Keratinocyte (primary cell): ENCODE data around the gene B3GAT3.

Source experiments
- EZH2 ChIP-seq: IDR thresholded peaks from one replicate; pipeline ENCODE4 v1.6.1; 2012; ENCODE audit warnings: inconsistent platforms, mild to moderate bottlenecking, low read length, moderate library complexity
- TF ChIP-seq, protein P1 (sequence below), 3 experiments: IDR thresholded peaks in 1 of 3; conservative IDR thresholded peaks in 1 of 3; optimal IDR thresholded peaks in 1 of 3; 2 replicates in 2 of 3; 3 replicates in 1 of 3; pipeline versions ENCODE3 to v1.5.1; 2011; ENCODE audit warnings: low read length in 3 of 3, mild to moderate bottlenecking in 3 of 3, moderate library complexity in 2 of 3, control low read depth in 1 of 3, inconsistent platforms in 1 of 3; ENCODE audit not compliant: insufficient read depth in 2 of 3; ENCODE audit errors: extremely low read depth in 1 of 3

DNA sequence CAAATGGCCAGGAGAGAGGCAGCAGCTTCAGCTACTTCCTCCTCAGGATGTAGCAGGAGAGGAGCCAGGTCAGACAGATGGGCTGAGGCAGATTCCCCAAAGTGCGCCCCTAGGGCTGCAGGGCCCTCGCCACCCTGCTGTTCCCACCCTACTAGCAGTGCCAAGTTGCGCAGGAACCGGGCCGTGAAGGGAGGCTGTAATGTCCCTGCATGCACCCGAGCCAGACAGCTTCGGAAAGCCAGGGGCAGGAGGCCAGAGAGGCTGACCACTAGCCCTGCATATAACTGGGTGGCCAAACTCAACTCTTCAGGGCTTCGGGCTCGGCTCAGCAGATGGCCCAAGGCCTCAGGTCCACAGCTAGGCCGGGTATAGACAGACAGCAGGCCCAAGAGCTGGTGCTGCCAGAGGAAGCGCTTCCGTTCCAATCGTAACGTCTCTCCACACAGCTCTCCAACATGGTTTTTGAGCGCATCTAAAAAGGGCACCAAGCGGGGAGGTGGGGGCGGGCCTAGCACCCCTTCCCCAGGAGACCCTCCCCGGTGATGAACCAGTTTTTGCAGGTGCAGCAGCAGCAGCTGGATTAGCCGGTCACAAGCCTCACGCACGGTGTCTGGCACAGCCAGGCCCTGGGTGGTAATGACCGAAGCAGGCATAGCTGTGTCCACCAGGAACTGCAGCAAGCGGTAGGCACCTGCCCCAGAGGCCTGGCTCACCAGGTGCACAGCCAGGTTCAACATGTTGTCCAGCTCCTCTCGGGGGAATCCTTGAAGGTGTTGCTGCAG lies 26.6 kb upstream of the B3GAT3 start:
- no peak for TF ChIP-seq EZH2
- TF ChIP-seq, protein P1, sequence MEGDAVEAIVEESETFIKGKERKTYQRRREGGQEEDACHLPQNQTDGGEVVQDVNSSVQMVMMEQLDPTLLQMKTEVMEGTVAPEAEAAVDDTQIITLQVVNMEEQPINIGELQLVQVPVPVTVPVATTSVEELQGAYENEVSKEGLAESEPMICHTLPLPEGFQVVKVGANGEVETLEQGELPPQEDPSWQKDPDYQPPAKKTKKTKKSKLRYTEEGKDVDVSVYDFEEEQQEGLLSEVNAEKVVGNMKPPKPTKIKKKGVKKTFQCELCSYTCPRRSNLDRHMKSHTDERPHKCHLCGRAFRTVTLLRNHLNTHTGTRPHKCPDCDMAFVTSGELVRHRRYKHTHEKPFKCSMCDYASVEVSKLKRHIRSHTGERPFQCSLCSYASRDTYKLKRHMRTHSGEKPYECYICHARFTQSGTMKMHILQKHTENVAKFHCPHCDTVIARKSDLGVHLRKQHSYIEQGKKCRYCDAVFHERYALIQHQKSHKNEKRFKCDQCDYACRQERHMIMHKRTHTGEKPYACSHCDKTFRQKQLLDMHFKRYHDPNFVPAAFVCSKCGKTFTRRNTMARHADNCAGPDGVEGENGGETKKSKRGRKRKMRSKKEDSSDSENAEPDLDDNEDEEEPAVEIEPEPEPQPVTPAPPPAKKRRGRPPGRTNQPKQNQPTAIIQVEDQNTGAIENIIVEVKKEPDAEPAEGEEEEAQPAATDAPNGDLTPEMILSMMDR (optimal IDR thresholded peaks at IDR 0.05 in 1 of 3, IDR thresholded peaks at IDR 0.05 in 1 of 3, conservative IDR thresholded peaks at IDR 0.05 in 1 of 3; ENCODE audit: extremely low read depth in 1 of 3, insufficient read depth in 2 of 3, low read length in 3 of 3), result no peak
